HG02973 (cell line): ENCODE measurements around the gene ALPP.
"Not testable (repeated sequence)": the region's sequence is repeated elsewhere in the genome, so short reads cannot be mapped to it uniquely, and the experiment has no call there.

Experiments
- ATAC-seq: cut with Tn5 transposase; IDR thresholded peaks from one replicate; pipeline ENCODE4 v1.9.1; 2021; ENCODE audit warnings: moderate library complexity; ENCODE audit not compliant: unreplicated experiment

Gene ALPP

GRCh38 chr2:232378735-232379151 lies at the start of gene ALPP:
Gene ALPP (plus strand): TSS chr2:232378751. CDS start chr2:232378803, 52 bp downstream.
- not testable (repeated sequence) for ATAC-seq

- no peak for ATAC-seq
These were observed 48.9 kb upstream of the ALPP start for GRCh38 chr2:232329716-232330067.

DNA sequence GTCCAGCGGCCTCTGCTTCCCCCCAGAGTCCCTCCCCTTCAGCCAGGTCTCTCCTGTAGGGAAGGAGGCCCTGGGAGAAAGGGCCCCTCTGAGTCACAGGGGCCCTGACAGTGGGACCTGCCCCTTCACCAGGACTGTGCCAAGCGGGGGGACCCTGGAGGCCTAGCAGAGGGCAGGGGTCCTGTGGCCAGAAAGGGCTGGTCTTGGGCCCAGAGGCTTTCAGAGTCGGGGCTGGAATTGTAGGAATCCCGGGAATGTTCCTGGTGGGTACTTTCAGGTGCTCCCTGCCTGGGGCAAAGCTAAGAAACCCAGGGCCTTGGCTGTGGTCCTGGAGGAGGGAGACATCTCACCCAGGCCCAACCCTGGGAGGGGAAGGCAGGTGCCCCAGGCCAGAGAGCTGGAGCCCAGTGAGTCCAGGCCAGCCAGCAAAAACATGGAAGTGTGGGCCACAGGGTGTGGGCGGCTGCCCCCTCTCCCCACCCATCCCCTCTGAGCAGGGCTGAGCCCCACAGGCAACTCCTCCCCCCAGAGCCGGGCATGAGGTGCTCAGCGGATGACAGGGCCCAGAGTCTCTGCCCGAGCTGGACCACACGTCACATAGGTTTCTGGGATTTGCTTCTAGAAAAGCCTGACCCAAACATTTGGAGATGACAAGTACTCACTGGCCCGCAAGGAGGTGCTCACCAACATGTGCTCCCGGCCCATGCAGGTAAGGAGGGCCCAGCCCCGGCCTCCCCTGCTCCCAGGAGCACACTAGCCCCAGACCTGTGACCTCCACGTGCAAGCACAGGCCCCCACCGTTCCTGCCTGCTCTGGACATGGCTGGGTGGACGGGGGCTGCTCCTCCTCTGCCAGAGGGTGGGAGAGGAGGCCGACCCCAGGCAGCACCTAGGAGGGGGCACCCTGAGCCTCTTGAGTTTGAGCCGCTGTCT lies 48.2 kb upstream of the ALPP start:
- ATAC-seq: no peak

GRCh38 chr2:232331061-232331460 lies 47.5 kb upstream of the ALPP start:
- ATAC-seq: not testable (repeated sequence)

- ATAC-seq: not testable (repeated sequence)
These were observed 46.9 kb upstream of the ALPP start for GRCh38 chr2:232331641-232332040.

DNA sequence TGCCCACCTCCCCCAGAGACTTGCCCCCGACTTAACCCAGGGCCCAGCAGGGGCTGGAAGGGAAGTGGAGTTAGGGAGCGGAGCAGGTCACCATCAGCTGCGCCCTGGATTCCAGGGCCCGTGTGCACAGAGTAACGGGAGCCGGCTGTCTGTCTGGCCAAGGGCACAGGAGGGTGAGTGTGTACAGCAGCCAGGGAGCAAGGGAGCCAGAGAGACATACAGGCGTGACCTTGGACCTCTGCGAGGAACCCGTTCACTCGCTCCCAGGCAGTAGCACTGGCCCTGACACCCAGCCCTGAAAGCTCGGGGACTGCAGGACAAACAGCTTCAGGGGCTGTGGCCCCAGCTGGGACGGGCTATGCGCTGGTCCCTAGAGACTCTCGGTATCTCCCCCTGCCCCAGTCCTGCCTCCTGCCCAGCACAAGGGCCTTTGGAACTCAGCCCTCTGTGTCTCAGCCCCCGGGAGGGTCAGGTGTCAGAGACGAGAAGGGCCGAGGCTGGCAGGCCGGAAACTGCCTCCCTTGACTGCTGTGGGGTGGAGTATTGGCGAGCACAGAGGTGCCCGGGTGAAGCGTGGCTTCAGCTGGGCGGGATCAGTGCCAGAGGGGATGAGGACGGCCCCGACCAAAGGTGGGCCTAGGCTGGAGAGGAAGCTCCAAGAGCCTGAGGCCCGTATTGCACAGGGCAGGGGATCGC lies 46.2 kb upstream of the ALPP start:
- ATAC-seq: not testable (repeated sequence)

- ATAC-seq: no peak
These were observed 45.7 kb upstream of the ALPP start for GRCh38 chr2:232332940-232333259.

- ATAC-seq: no peak
These were observed 45.0 kb upstream of the ALPP start for GRCh38 chr2:232333361-232334135.

DNA sequence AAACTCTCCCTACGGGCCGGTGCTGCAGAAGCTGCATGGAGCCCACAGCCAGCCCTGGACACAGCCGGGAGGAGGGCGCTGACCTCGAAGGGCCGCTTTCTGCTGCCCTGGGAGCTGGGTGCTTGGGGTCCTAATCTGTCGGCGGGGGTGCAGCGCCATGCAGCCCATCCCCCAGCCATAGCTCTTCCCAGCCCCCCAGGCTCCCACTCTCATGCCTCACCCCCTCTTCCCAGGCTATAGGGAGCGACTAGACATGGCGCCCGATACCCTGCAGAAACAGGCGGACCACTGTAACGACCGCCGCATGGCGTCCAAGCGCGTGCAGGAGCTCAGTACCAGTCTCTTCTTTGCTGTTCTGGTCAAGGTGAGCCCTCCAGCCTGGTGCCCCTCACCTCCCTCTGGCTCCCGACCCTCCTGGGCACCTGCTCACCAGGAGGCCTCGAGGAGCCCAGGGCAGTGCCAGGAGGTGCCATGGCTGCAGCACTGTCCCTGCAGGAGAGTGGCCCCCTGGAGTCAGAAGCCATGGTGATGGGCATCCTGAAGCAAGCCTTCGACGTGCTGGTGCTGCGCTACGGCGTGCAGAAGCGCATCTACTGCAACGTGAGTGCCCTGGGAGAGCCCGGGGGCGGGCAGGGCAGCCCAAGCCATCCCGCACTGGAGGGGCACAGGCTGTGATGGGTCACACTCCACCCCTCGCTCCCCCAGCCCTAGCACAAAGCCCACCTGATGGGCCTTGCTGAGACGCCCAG lies 44.2 kb upstream of the ALPP start:
- ATAC-seq: not testable (repeated sequence)

GRCh38 chr2:232334885-232335205 lies 43.7 kb upstream of the ALPP start:
- not testable (repeated sequence) for ATAC-seq

DNA sequence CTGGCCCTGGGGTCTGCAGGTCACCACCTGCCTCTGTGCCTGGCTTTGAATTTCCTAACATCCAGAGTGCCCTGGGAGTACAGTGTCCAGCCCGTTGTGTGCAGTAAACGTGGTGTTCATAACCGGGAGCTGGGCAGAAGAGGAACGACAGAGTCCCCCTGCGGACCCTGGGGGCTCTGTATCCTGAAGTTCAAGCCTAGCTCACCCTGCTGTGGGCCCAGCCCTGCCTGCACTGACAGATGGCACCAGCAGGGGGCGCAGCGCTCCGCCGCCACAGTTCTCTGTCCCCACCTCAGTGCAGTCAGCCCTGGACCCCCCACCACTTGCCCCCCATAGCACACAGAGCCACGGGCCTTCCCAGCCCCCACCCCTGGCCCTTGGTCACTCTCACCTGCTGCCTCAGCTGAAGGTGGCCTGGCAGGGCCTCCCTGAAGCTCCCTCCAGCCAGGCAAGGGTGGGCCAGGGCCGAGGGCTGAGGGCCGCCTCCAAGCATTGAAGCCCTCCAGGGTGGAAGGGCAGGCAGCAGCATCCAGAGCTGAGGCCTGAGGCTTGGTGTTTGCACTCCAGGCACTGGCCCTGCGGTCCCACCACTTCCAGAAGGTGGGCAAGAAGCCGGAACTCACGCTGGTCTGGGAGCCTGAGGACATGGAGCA lies 43.2 kb upstream of the ALPP start:
- ATAC-seq: not testable (repeated sequence)

DNA sequence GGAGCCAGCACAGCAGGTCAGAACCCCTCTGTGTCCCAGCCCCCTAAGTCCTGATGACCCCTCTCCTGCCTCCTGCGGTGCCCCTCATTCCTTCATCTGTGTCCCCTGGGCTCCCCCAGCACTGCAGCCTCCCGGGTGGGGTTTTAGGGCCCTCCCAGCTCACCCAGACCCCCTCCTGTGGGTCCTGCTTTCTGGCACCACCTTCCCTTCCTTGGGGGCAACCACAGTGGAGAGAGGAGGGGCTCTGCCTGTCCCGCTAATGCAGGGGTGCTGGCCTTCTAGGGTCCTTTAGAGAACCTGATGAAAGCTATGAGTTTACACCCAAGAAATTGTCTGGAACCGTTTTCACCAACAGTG lies 42.7 kb upstream of the ALPP start:
- no peak for ATAC-seq

DNA sequence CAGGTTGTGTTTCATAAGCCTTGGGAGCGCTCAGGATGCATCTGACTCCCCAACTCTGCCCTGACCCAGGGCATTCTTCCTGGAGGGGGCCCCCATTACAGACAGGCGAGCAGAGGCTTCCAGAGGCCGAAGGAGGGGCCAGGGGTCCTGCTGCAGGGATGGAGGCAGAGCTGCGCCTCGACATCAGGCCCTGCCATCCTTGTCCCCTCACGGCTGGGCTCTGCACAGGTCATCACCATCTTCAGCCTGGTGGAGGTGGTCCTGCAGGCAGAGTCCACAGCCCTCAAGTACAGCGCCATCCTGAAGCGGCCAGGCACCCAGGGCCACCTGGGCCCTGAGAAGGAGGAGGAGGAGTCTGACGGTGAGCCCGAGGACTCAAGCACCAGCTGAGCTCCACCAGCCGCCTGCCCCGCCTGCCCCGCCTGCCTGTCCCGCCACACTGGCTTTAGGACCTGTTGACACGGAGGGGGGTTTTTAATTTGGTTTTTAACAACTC lies 42.3 kb upstream of the ALPP start:
- no peak for ATAC-seq

GRCh38 chr2:232336981-232337720 lies 41.4 kb upstream of the ALPP start:
- ATAC-seq: no peak

- not testable (repeated sequence) for ATAC-seq
These were observed 40.3 kb upstream of the ALPP start for GRCh38 chr2:232338094-232338758.

- ATAC-seq: no peak
These were observed 39.8 kb upstream of the ALPP start for GRCh38 chr2:232338759-232339106.

DNA sequence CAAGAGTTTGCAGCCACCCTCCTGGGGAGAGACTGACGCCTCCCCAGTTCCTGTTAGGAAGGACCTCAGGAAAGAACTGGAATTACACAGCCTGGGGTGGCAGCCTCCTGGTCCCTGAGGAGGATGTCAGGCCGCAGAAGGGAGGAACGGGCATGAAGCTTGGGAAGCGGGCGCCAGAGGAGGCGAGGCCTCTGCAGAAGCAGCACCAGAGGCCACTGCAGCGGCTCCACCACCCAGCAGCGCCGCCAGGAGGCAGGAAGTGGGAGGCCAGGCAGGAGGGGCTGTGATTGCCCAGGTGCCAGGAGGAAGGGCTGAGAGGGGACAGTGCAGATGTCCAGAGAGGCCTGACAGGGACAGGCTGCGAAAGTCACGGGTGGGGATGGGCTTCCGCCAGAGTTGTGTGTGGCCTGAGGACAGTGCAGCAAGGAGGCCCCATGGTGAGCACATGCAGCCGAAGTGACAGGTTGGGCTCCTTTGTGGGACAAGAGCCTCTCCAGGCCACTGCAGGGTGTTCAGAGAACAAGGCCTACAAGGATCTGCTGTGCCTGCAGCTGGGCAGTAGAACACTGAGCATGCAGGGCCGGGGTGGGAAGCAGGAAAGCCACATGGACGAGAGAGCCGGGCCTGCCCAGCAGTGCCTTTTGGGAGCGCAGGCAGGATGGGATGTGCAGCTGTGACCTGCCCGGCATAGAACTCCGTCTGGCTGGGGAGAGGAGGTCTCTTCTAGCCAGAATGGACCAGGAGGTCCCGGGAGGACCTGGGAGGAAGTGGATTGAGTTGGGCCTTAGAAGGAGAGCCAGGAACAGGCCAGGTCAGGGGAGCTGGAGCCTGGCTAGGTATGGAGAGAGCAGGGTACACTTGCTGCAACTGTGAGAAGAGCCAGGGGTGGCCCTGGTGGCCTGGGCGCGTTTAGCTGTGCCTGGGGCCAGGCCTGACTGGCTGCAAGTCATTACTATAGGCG lies 39.1 kb upstream of the ALPP start:
- ATAC-seq: no peak
